Activated CD4-positive, alpha-beta T cell treated with anti-CD3 and anti-CD28 coated beads for 36 hours (primary cell): ENCODE results near the gene KHK. TPM values are rescaled to one million over a fixed set of nuclear protein-coding genes. Genes with fewer than 3 reads are reported as not detected.

Source experiments
- ATAC-seq: fragments of 200-7000 bp; cut with Tn5 transposase; one replicate; pipeline ENCODE4 v1.10.0; 2021; ENCODE audit warnings: mild to moderate bottlenecking, moderate library complexity
- CTCF ChIA-PET: fragments of 350-600 bp; sonication (Branson Sonifier 250); formaldehyde crosslinking; loops from one replicate; lab custom pipeline; 2021; ENCODE audit warnings: antibody characterized with exemption; lab: Charles Lee
- POLR2A ChIA-PET: fragments of 350-600 bp; sonication (Branson Sonifier 250); formaldehyde crosslinking; loops from one replicate; lab custom pipeline; 2021; ENCODE audit warnings: antibody characterized with exemption, inconsistent platforms; lab: Charles Lee
- DNase-seq: peaks from one replicate; pipeline ENCODE4 v3.0.0-alpha.2; 2020
- H3K27ac Mint-ChIP-seq: one replicate; pipeline ENCODE4 v1.8.0; 2021; ENCODE audit warnings: mixed read lengths
- H3K27me3 Mint-ChIP-seq: one replicate; pipeline ENCODE4 v1.8.0; 2021; ENCODE audit warnings: mixed read lengths
- H3K36me3 Mint-ChIP-seq: one replicate; pipeline ENCODE4 v1.8.0; 2021; ENCODE audit warnings: low read depth, mixed read lengths
- H3K4me1 Mint-ChIP-seq: one replicate; pipeline ENCODE4 v1.8.0; 2021; ENCODE audit warnings: mixed read lengths
- H3K4me3 Mint-ChIP-seq: one replicate; pipeline ENCODE4 v1.8.0; 2021; ENCODE audit warnings: mild to moderate bottlenecking, moderate library complexity, mixed read lengths
- H3K9me3 Mint-ChIP-seq: one replicate; pipeline ENCODE4 v1.8.0; 2021; ENCODE audit warnings: low read depth, mixed read lengths
- intact Hi-C, 2 experiments: fragments of 100-400 bp; cut with DNase I in 1 of 2; cut with micrococcal nuclease in 1 of 2; formaldehyde crosslinking; loops; one replicate each; pipeline versions ENCODE4 v1.14.2 to v1.15.1; 2022 to 2024; cut with DNase I, micrococcal nuclease
- total RNA-seq, 2 experiments: library from RNA; stranded (reverse); gene quantifications; one replicate each; pipeline ENCODE4 v1.2.3, GENCODE V29; 2021

Gene KHK
- total RNA-seq, 2 experiments from 2014 or later, result 10.6 to 12.7 TPM

DNA sequence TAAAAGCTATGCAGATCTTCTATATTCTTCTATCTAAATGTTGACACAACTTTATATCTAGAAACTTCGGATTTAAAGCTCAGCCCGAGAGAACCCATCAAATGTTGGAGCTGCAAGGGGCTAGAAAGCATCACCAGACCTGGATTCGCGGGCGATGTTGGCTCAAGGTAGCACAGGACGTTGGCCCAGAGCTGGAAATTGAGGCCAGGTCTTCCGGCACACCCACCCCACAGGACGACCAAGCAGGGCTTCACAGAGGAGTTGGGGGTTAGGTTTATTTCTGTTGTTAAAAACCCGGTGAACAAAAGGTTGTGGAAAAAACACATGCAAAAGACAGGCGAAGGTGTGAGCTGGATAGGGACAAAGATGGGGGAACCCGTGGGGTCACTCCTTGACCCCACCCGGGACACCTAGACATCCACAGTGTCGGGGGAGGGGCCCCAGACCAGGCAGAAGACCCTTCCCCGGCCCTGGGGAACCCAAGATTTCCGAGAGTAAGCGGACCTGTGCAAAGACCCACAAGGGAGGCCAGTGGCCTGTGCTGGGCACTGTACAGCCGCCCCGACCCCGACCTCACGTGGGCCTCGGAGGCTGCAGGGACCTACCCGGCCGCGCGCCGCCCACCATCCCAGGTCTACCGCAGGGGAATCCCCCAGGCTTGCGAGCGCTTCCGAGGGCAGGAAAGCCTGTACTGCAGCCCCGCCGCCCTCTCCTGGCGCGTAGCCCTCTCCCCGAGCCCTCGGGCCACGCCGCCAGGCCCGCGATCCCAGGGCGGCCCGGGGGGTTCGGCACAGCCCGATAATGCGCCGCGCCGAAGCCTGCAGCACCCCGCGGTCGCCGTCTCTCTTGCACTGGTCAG lies 36.9 kb upstream of the KHK start:
- H3K27me3 Mint-ChIP-seq, result peaks cover 4% of the 10 kb centered on the region
- ChIA-PET POLR2A (interaction anchor here (0.7 to 2.8 kb wide), 3 partner anchors 9 to 33 kb away, joined by 3 to 15 read pairs (median 4); partner anchors contain the start of gene TMEM214), CTCF (interaction anchor here (0.7 to 3.1 kb wide), 10 partner anchors 14 to 1801 kb away, joined by 3 to 30 read pairs (median 6); partner anchors contain the start of genes KHK and PREB)
- peaks cover 12% of the 10 kb centered on the region for H3K36me3 Mint-ChIP-seq
- ATAC-seq (peak; percentile 23), DNase-seq (peak; percentile 82)
- peak overlapping the region; percentile 90 for H3K4me3 Mint-ChIP-seq
- intact Hi-C loops, result loop anchor here (1.0 to 10.0 kb wide), 10 partner anchors 17 to 1845 kb away; partner anchors contain the start of genes ABHD1 (in 1 of the 2), ADGRF3 (in 1 of the 2), CAD (in 1 of the 2) and IFT172 (in 1 of the 2)
- peaks cover 2% of the 10 kb centered on the region for H3K9me3 Mint-ChIP-seq
- H3K4me1 Mint-ChIP-seq, result peaks cover 18% of the 10 kb centered on the region
- peak overlapping the region; percentile 98 for H3K27ac Mint-ChIP-seq

DNA sequence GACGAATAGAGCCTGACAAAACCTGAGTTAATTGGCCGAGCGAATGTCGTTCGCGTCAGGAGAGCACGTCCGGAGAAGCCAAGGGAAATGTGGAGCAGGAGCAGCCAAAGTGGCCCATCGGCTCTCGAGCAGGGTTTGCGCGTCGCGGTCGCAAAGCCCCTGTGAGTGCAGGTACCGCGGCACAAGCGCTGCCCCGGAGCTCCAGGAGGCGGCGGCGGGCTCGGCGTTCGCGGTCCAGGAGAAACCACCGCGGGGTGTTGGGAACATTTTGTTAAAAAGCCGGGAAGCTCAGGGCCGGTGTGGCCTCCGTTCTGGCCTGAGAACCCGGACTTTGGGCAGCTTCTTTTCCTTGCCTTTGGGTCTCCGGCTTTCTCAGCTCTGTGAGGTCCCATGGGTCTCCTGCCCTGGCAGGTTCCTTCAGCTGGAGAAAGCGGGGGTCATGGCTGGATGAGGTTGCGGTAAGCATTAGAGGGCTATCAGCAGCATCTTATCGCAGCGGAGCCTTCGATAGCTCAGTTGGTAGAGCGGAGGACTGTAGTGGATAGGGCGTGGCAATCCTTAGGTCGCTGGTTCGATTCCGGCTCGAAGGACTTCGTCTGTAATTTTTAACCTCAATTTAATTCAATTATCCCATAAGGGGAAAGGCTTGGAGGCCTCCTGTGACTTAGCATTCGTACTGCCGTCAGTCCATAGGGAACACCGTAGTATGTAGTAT lies 36.1 kb upstream of the KHK start:
- Mint-ChIP-seq H3K9me3 (peaks cover 2% of the 10 kb centered on the region), H3K36me3 (peaks cover 11% of the 10 kb centered on the region), H3K4me3 (peak overlapping the region; percentile 90), H3K27ac (peak overlapping the region; percentile 98), H3K27me3 (peaks cover 4% of the 10 kb centered on the region), H3K4me1 (peaks cover 18% of the 10 kb centered on the region)
- ChIA-PET POLR2A (interaction anchor here (1.0 to 2.8 kb wide), 8 partner anchors 9 to 36 kb away, joined by 3 to 15 read pairs (median 3); partner anchors contain the start of genes KHK, OST4 and TMEM214), CTCF (interaction anchor here (0.6 to 3.1 kb wide), 18 partner anchors 10 to 1800 kb away, joined by 3 to 30 read pairs (median 5); partner anchors contain the start of genes GTF3C2, KHK, OST4 and PREB)
- peak; percentile 95 for DNase-seq
- intact Hi-C loops, result loop anchor here (1.0 to 10.0 kb wide), 10 partner anchors 18 to 1844 kb away; partner anchors contain the start of genes ABHD1 (in 1 of the 2), ADGRF3 (in 1 of the 2), CAD (in 1 of the 2) and IFT172 (in 1 of the 2)
- peak; percentile 73 for ATAC-seq

DNA sequence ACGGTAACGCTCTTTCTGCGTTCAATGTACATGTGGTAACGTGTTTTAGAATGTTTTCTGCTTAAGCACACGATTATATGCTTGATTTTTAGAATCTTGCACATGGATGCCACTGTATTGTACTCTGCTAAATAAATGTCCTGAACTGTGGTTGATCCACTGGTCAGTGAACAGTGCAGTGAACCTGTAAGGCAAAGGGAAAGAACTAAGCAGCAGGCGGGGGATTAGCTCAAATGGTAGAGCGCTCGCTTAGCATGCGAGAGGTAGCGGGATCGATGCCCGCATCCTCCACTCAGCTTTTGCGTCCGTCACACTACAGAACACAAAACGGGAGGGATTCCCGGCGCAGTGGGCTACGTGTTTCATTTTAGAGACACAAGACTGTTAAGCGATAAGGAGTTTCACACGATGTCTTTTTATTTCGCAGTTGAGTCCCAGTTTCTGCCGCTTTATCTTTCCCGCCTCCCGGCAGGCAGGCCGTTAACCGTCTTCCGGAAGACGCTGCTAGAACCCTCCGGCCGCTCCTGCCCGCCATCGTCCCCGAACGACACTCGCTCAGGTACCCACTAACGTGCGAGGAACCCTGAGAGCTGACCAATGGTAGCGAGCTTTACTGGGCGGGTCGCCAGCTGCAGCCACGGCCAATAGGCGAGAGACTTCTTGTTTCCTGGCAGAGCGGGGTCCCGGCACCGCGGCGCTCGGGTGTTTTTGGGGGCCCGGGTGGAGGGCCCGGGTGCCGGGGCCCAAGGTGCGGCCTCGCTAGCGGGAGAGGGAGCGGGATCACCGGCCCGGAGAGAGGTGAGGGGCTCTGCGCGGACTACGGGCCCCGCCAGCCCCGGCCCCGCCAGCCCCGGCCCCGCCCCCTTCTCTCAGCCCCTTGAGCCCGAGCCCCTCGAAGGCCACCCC lies 35.3 kb upstream of the KHK start, which contains the start of gene AGBL5:
TSS of gene AGBL5 (plus strand) at position 673 of the 906 bp plus-strand sequence. CDS start 1,291 bp downstream, outside the sequence.
- H3K36me3 Mint-ChIP-seq, result peaks cover 15% of the 10 kb centered on the region
- peak within 1 kb of the TSS; percentile 98 for H3K27ac Mint-ChIP-seq
- POLR2A ChIA-PET, result interaction anchor here (0.6 to 2.8 kb wide), 11 partner anchors 10 to 35 kb away, joined by 3 to 15 read pairs (median 4); partner anchors contain the start of genes KHK, OST4 and TMEM214
- DNase-seq (peak; percentile 97), ATAC-seq (peak; percentile 72)
- peaks cover 2% of the 10 kb centered on the region for H3K9me3 Mint-ChIP-seq
- intact Hi-C loops, result loop anchor here (1.0 to 10.0 kb wide), 18 partner anchors 19 to 1844 kb away; partner anchors contain the start of genes KHK (in 2 of the 2), OST4 (in 2 of the 2), TMEM214 (in 2 of the 2) and ABHD1 (in 1 of the 2)
- peaks cover 18% of the 10 kb centered on the region for H3K4me1 Mint-ChIP-seq
- peaks cover 4% of the 10 kb centered on the region for H3K27me3 Mint-ChIP-seq
- H3K4me3 Mint-ChIP-seq, result peak within 1 kb of the TSS; percentile 90
- CTCF ChIA-PET, result interaction anchor here (0.6 to 3.1 kb wide), 21 partner anchors 10 to 1634 kb away, joined by 3 to 30 read pairs (median 5); partner anchors contain the start of genes GTF3C2, KHK, OST4 and PREB

DNA sequence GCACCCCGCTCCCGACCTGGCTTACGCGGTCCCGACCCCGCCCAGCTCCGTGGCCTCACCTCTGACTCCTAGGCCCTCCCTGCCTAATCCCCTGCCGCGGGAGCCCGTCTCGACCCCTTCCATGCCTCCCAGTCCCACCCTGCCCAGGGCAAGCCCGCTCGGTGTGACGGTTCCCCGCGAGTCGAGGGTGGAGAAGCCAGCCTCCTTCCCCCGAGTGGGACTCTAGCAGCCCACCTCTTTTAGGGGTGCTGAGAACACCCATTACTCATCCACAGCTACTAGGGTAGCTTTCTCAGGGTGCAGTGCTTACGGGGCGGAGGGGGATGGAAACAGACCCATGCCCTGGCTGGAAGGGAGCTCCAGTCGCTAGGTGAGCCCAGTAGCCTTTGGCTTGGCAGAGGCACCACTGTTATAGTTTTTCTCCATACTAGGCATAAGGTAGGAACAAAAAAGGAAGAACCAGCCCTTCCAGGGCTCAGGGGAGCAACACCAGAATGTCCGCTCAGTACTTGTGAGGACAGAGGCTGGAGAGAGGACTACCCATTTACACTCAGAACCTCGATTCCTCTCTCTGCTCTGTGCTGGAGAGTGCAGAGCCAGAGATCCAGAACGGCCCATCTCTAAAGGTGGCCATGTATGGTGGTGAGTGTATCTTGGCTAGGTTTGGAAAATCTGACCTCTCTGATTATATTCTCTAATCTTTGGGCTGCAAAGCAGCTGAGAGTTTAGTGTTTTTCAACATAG lies 34.5 kb upstream of the KHK start:
- Mint-ChIP-seq H3K4me1 (peaks cover 18% of the 10 kb centered on the region), H3K36me3 (peaks cover 15% of the 10 kb centered on the region), H3K27ac (peak overlapping the region; percentile 64), H3K27me3 (peaks cover 4% of the 10 kb centered on the region), H3K9me3 (peaks cover 2% of the 10 kb centered on the region), H3K4me3 (peak overlapping the region; percentile 90)
- no peak for DNase-seq
- ATAC-seq, result no peak
- intact Hi-C loops, result loop anchor here (1.0 to 10.0 kb wide), 15 partner anchors 19 to 1843 kb away; partner anchors contain the start of genes KHK (in 2 of the 2), ADGRF3 (in 1 of the 2), ATRAID (in 1 of the 2) and EIF2B4 (in 1 of the 2)
- POLR2A ChIA-PET, result interaction anchor here (0.6 to 2.0 kb wide), 5 partner anchors 13 to 29 kb away, joined by 4 to 15 read pairs (median 6); partner anchors contain the start of gene OST4
- CTCF ChIA-PET, result interaction anchor here (0.7 to 3.1 kb wide), 10 partner anchors 10 to 90 kb away, joined by 3 to 30 read pairs (median 7); partner anchors contain the start of genes KHK and OST4

DNA sequence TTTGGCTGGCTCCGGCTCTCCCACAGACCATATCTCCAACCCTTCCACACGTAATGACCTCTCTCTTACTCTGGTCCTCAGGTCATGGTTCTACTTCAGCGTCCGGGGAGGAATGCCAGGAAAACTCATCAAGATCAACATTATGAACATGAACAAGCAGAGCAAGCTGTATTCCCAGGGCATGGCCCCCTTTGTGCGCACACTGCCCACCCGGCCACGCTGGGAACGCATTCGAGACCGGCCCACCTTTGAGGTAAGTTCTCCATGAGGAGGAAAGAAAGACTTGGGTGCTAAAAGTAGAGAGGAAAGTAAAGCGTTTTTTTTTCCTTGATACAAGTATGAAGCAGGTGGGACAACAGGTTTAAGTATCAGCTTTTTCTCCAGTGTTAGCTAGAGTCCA lies 33.3 kb upstream of the KHK start:
- peaks cover 4% of the 10 kb centered on the region for H3K27me3 Mint-ChIP-seq
- no peak overlapping the region for H3K27ac Mint-ChIP-seq
- POLR2A ChIA-PET, result no interaction called here

DNA sequence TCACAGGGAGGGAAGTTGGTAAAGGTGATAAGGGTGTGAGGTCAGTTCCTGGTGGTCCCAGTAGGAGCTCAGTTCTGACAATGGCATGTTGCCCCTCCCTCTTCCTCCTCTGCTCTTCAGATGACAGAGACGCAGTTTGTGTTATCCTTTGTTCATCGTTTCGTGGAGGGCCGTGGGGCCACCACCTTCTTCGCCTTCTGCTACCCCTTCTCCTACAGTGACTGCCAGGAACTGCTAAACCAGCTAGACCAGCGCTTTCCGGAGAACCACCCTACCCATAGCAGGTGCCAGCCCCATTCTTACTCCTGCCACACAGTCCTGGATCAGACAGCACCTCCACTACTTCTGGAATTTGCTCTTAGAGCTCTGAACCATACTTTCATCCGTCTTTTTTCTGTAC lies 32.8 kb upstream of the KHK start:
- H3K36me3 Mint-ChIP-seq, result peaks cover 15% of the 10 kb centered on the region
- ChIA-PET POLR2A (interaction anchor here (0.6 kb wide), 1 partner anchor 433 kb away, joined by 3 read pairs; no protein-coding TSS in a partner anchor), CTCF (interaction anchor here (0.7 kb wide), 1 partner anchor 1353 kb away, joined by 3 read pairs; no protein-coding TSS in a partner anchor)
- H3K4me1 Mint-ChIP-seq, result peaks cover 16% of the 10 kb centered on the region
- peaks cover 4% of the 10 kb centered on the region for H3K27me3 Mint-ChIP-seq
- peaks cover 2% of the 10 kb centered on the region for H3K9me3 Mint-ChIP-seq
- ATAC-seq (no peak), DNase-seq (no peak)
- H3K27ac Mint-ChIP-seq, result no peak overlapping the region
- intact Hi-C loops, result loop anchor here in 1 of 2 experiments (5.0 to 10.0 kb wide), 2 partner anchors 706 to 1841 kb away; partner anchors contain the start of genes ADGRF3, SELENOI and WDR43
- H3K4me3 Mint-ChIP-seq, result no peak overlapping the region

More for the DNA sequence above, 33.3 kb upstream of the KHK start:
- DNase-seq (no peak), ATAC-seq (no peak)
- intact Hi-C loops, result loop anchor here in 1 of 2 experiments (5.0 to 10.0 kb wide), 2 partner anchors 706 to 1841 kb away; partner anchors contain the start of genes ADGRF3, SELENOI and WDR43
- H3K36me3 Mint-ChIP-seq, result peaks cover 15% of the 10 kb centered on the region
- no peak overlapping the region for H3K4me3 Mint-ChIP-seq
- H3K9me3 Mint-ChIP-seq, result peaks cover 2% of the 10 kb centered on the region
- H3K4me1 Mint-ChIP-seq, result peaks cover 16% of the 10 kb centered on the region
- CTCF ChIA-PET, result no interaction called here

DNA sequence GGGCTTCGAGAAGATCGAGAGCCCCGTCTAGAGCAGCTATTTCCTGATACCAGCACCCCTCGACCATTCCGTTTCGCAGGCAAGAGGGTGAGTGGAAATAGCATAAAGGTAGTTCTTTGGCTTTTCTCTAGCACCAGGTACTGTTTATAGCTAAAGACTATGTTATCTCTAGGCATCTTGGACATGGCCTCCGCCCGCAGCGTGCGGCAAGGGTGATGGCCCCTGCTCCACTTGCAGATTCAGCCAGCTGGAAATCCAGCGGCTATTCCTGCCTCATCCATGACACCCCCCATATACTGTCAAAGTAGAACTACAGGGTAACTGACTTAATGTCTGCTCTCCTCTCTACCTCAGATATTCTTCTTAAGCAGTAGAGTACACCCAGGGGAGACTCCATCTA lies 31.9 kb upstream of the KHK start:
- Mint-ChIP-seq H3K9me3 (peaks cover 2% of the 10 kb centered on the region), H3K36me3 (peaks cover 15% of the 10 kb centered on the region), H3K27me3 (peaks cover 4% of the 10 kb centered on the region), H3K4me1 (peaks cover 12% of the 10 kb centered on the region), H3K4me3 (no peak overlapping the region), H3K27ac (no peak overlapping the region)
- ChIA-PET CTCF (no interaction called here), POLR2A (interaction anchor here (0.7 kb wide), 1 partner anchor 17 kb away, joined by 3 read pairs; the partner anchor contains the start of gene OST4)
- intact Hi-C loops, result loop anchor here in 1 of 2 experiments (5.0 to 10.0 kb wide), 2 partner anchors 707 to 1840 kb away; partner anchors contain the start of genes ADGRF3, SELENOI and WDR43
- no peak for DNase-seq
- ATAC-seq, result no peak

DNA sequence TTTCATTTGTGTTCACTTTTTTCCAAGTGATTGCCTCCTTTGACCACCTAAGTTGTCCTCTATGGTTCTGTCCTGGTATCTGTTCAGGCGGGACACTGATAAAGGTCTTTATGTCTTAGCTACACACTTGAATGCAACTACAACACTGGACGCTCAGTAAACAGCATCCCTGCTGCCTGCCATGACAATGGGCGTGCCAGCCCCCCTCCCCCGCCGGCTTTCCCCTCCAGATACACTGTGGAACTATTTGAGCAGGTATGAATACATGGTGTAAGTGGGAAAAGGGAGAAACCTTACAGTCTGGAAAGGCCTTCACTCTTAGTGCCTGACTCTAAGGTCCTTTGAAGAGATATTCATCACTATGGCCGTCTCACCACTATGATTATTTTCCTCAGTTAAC lies 29.4 kb upstream of the KHK start:
- DNase-seq (no peak), ATAC-seq (no peak)
- no peaks in the 10 kb centered on the region for H3K27me3 Mint-ChIP-seq
- ChIA-PET POLR2A (interaction anchor here (0.7 kb wide), 1 partner anchor 8 kb away, joined by 4 read pairs; no protein-coding TSS in a partner anchor), CTCF (interaction anchor here (0.6 kb wide), 1 partner anchor 511 kb away, joined by 3 read pairs; no protein-coding TSS in a partner anchor)
- no peak overlapping the region for H3K27ac Mint-ChIP-seq
- intact Hi-C loops, result loop anchor here in 1 of 2 experiments (10.0 kb wide), 1 partner anchor 1838 kb away; the partner anchor contains the start of gene WDR43
- H3K4me1 Mint-ChIP-seq, result peaks cover 3% of the 10 kb centered on the region
- H3K9me3 Mint-ChIP-seq, result no peaks in the 10 kb centered on the region
- no peak overlapping the region for H3K4me3 Mint-ChIP-seq
- H3K36me3 Mint-ChIP-seq, result peaks cover 10% of the 10 kb centered on the region
